HTERT RPE-1 (cell line): ENCODE data around the gene NPIPA5.
"Not testable (repeated sequence)": the region's sequence is repeated elsewhere in the genome, so short reads cannot be mapped to it uniquely, and the experiment has no call there.

Experiments
- in situ Hi-C: fragments of 300-500 bp; cut with MboI; formaldehyde crosslinking; loops from 4 replicates; pipeline ENCODE4 v1.14.3; 2020; ENCODE audit warnings: low sequenced_read_pairs

Gene NPIPA5

GRCh38 chr16:15393025-15393424 is 14.9 kb upstream of the NPIPA5 start:
- in situ Hi-C loops, result not testable (repeated sequence)

DNA sequence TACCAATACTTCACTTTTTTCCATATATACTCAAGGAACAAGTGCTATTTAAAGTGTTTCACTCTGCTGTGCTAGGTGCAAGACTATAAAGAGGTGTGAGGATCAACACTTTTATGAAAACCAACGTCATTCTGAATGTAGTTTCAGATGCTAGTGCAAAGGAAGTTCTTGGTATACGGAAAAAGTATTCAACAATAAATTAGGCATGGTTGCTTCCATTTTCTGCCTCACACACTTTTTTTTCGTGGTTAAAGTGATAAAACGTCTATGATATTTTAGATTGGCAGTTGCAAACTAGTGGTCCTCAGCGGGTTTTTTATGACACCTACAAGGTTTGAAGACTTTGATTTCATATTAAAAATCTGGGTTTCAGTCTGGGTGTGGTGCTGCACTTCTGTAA is 11.8 kb upstream of the NPIPA5 start:
- in situ Hi-C loops, result not testable (repeated sequence)

- in situ Hi-C loops, result not testable (repeated sequence)
Observed at GRCh38 chr16:15388060-15388459, 10.0 kb upstream of the NPIPA5 start.

GRCh38 chr16:15382810-15383209 is 4.7 kb upstream of the NPIPA5 start:
- in situ Hi-C loops, result not testable (repeated sequence)

- in situ Hi-C loops, result not testable (repeated sequence)
Observed at GRCh38 chr16:15357495-15357894, 20.6 kb downstream of the NPIPA5 start.

DNA sequence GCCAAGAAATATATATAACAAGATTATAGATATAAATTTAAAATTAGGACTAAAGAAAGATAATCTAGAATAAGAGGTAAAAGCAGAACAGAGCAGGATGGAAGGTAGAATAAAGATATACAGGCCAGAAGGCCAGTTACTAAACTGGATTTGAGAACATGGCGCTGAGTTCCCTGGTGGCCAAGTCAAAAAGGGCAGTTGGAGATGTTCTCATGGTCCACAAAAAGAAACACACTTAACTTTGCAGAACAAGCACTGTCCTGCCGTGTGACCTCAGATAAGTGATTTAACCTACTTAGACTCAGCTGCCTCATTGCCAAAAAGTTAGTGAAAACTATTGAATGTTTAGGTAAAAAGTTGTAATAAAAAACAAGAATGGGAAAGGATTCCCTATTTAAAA is 23.2 kb downstream of the NPIPA5 start:
- in situ Hi-C loops, result not testable (repeated sequence)

DNA sequence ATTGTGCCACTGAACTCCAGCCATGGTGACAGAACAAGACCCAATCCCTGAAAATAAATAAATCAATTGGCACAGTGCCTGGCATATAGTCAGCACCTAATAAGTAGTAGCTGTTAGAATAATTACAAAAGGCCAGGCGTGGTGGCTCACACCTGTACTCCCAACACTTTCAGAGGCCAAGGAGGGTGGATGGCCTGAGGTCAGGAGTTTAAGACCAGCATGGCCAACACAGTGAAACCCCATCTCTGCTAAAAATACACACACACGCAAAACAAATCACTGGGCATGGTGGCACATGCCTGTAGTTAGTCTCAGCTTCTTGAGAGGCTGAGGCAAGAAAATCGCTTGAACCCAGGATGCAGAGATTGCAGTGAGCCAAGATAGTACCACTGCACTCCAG is 25.2 kb downstream of the NPIPA5 start:
- in situ Hi-C loops, result not testable (repeated sequence)

DNA sequence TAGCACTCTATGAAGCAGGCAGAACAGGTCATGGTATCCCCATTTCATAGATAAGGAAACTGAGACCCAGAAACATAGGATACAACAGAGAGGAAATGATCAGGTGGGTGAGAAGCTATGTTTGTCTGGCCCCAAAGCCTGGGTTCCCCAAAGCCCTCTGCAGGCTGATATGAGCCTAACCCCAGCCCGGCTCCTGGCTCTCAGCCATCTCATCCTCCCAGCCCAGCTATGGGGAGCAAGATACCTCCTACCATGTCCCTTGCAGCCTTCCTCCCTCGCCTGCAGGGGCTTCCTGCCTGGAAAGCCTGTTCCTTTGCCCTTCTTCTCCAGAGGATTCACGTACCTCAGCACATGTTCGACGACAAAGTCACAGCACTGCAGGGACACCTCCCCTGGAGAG is 26.3 kb downstream of the NPIPA5 start:
- in situ Hi-C loops, result not testable (repeated sequence)

DNA sequence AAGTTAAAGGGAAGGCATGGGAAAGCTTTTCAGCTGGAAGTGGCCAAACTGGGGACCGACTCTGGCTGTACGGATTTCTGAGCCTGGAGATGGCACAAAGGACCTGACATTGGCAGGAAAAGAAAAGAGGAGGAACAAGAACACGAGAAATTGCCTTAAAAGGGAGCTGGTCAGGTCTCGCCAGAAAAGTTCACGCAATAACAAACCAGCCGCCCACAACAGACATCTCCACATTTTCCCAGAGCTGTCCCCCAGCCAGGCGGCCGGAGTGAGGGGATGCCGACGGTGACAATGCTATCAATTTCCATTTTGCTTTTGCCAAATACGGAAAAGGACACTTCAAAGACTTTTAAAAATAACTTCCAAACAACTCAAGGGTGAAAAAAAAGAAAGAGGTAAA is 26.8 kb downstream of the NPIPA5 start:
- in situ Hi-C loops, result not testable (repeated sequence)

GRCh38 chr16:15348721-15349120 is 29.4 kb downstream of the NPIPA5 start:
- in situ Hi-C loops, result not testable (repeated sequence)

GRCh38 chr16:15342337-15342736 is 35.8 kb downstream of the NPIPA5 start:
- in situ Hi-C loops, result not testable (repeated sequence)

DNA sequence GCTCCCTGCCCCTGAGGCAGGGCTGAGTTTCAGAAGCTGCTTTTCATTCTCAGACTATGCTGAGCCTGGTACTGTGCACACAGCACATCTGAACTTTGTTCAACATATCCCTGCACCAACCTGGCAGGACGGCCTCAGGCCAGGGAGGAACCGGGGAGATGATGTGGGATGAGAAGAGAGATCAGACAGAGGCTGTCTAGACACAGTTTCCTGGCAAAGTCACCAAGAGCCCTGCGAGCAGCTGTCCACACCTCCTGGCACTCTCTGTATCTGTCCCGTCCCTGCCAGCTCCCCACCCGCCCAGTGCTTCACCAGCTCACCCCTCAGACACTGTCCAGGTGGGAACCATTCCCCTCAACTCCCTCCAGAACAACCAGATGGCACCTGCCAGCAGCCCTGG is 39.1 kb downstream of the NPIPA5 start:
- in situ Hi-C loops, result not testable (repeated sequence)

DNA sequence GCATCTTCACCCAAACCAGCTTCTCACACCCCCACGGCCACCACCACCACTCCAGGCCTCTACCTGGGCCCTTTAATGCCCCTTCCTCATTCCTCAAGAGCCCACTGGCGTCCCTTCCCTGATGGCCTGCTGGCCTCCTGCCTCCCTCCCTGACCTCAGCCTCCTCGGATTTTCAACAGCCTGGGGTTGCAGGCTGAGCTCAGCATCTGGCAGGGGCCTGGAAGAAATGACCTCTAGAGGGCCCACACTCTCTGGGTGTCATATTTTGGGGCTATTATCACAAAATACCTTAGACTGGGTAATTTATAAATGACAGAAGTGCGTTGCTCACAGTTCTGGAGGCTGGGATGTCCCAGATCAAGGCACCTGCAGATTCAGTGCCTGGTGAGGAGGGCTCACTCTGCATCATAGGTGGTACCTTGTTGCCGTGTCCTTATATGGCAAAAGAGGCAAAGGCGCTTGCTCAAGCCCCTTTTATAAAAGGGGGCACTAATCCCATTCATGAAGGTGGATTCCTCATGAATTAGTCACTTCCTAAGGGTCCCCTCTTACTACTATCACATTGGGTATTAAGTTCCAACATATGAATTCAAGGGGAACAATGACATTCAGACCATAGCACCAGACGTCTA is 40.0 kb downstream of the NPIPA5 start:
- in situ Hi-C loops, result not testable (repeated sequence)

- in situ Hi-C loops, result not testable (repeated sequence)
Observed at GRCh38 chr16:15335609-15336008, 42.5 kb downstream of the NPIPA5 start.

DNA sequence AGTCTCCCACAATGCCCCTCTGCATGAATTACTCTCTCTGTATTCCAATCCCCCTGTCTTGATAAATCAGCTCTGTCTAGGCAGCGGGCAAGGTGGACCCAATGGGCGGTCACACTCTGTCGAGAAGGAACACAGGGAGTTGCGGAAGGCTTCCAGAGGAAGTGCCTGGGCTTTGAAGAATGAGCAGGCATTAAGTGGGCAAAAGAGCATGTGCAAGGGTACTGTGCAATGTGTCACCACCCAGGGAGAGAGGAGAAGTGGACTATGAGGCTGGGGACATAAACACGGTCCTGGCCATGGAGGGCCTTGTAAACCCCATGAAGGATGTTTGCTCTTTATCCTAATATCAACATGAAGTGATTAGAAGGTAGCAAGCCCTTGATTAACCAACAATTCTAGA is 44.1 kb downstream of the NPIPA5 start:
- in situ Hi-C loops, result not testable (repeated sequence)

DNA sequence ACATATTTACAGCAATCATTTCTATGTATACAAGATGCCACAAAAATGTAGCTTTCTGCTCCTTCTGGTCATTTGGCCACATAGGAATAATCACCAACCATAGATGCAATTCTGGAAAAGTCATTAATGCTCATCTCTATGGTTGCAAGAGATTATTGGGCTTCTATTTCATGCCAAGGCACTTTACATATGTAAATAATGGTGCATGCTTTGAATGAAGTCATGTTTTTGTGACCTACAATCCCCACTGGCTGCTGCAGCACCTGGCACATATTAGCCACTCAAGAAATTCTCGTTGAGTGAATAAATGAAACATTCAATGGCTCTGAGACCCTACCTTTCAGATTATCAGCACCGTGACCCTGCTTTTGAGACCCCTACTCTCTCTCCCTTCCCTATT is 47.1 kb downstream of the NPIPA5 start:
- in situ Hi-C loops, result not testable (repeated sequence)

- in situ Hi-C loops, result not testable (repeated sequence)
Observed at GRCh38 chr16:15324954-15325353, 53.1 kb downstream of the NPIPA5 start.

DNA sequence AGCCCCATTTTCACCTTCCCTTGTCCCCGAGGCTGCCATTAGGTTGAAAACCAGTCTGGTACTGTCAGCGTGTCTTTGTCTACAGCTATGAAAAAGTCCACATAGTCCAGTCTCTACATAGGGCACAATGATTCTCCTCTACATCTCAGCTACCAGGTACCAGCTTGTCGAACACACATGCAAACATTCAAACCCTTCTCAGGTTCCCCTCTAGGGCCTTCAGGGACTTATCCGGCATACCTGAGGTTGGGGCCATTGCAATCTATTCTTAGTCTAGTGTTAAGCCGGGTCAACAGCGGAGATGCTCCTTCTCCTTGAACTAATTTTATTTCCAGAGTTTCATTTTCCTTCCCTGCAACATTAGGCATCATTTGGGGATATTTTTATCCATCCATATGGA is 54.7 kb downstream of the NPIPA5 start:
- in situ Hi-C loops, result not testable (repeated sequence)

DNA sequence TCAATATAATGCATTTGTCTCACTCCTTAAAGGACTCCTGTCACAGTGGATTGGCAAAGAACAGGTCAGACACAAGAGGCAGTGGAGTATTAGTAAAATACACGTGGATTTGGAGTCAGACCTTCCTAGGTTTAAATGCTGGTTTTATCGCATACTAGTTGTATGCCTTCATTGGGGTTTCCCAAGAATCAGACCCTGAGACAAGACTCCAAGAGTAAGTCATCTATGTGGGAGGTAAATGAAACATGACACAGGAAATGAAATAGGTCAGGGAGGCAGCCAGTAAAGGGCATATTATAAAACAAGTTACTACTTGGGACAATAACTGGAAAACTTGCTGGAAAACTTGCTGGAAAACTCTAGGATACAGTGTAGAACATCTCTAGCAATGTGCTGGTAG is 56.9 kb downstream of the NPIPA5 start:
- in situ Hi-C loops, result not testable (repeated sequence)

GRCh38 chr16:15314562-15314961 is 63.5 kb downstream of the NPIPA5 start:
- in situ Hi-C loops, result not testable (repeated sequence)
